ENCODE measurements around the gene LAPTM5. TPM values are rescaled to one million over a fixed set of nuclear protein-coding genes. Genes with fewer than 3 reads are reported as not detected.
"Not testable (repeated sequence)": the region's sequence is repeated elsewhere in the genome, so short reads cannot be mapped to it uniquely, and the experiment has no call there.

The LAPTM5 gene
- total and polyA plus RNA-seq, 2 donors (not counting 1 experiment from before 2014, with no cell fraction given): 1,384 to 1,519 TPM

DNA sequence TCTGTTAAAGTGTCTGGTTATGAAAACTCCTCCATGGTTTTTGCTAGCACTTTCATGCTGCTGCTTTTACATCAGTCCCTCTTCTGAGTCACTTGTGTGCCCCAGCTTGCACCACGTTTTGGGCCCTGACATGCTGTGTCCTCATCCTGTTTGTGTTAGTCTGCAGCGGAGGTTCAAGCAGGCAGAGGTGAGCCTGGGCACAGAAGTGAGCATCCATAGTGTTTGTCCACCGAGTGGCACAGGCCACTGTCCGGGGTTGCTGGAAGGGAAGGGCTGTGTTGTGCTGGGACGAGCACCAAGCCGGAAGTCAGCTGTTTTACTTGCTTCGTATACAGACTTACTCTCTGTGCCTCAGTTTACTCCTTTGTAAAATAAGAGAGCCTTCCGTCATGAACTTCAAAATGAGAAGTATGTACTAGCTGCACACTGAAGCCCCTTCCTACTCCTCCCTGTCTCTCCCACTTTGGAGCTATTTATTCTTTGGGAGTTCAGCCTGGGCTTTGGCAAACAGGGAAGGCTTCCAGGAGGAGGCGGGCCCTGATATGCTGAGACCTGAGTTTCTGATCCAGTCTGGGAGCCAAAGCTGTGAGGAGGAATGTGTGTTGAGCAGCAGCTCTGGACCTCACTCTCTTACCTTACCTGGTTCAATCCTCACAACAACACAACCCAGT lies 10.7 kb upstream of the LAPTM5 start:
- WGBS (ENCODE audit: insufficient coverage): 77% methylated on average over 4 of the region's 9 CpGs
- peaks cover 39% of the 10 kb centered on the region for H3K4me1 Mint-ChIP-seq

DNA sequence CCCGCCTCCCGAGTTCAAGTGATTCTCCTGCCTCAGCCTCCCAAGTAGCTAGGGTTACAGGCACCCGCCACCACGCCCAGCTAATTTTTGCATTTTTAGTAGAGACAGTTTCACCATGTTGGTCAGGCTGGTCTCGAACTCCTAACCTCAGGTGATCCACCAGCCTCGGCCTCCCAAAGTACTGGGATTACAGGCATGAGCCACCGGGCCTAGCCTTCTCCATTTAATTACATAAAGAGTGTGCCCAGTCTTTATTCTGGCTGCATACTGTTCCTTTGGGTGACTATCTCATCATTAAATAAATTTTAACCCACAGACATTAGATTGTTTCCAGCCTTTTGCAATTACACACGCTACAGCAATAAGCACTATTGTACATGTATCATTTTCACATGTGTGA lies 9.4 kb upstream of the LAPTM5 start:
- H3K27me3 Mint-ChIP-seq; ATAC-seq (ENCODE audit: low read depth); H2AFZ ChIP-seq (ENCODE audit: insufficient read depth, low read depth, low read length, poor library complexity, severe bottlenecking); H3K27me3 ChIP-seq (replicated peaks in 1 of 4; ENCODE audit: control extremely low read depth in 1 of 4, control insufficient read depth in 3 of 4, insufficient read depth in 4 of 4, low read length in 3 of 4); H3K27ac Mint-ChIP-seq; H3K4me2 ChIP-seq (replicated peaks; ENCODE audit: low read depth, low read length, poor library complexity, severe bottlenecking); H3K9ac ChIP-seq (ENCODE audit: low read length); H3K27ac ChIP-seq (ENCODE audit: low read length in 2 of 2); H3K9me3 ChIP-seq (ENCODE audit: control extremely low read depth in 1 of 3, control insufficient read depth in 2 of 3, insufficient read depth in 1 of 3, low read length in 2 of 3); H3K4me3 ChIP-seq (ENCODE audit: control extremely low read depth in 1 of 5, extremely low read depth in 1 of 5, insufficient read depth in 1 of 5, low read depth in 2 of 5, low read length in 4 of 5); DNase-seq; H4K20me1 ChIP-seq (ENCODE audit: control insufficient read depth, insufficient read depth, low read length, poor library complexity, severe bottlenecking); intact Hi-C loops (cut with micrococcal nuclease); H3K9me3 Mint-ChIP-seq (ENCODE audit: insufficient read depth); H3K36me3 ChIP-seq (replicated peaks in 1 of 2; ENCODE audit: control extremely low read depth in 1 of 2, control insufficient read depth in 1 of 2, extremely low read depth in 1 of 2, insufficient read depth in 2 of 2, low read length in 1 of 2); H3K4me3 Mint-ChIP-seq: not testable (repeated sequence)
- ChIA-PET POLR2A (interaction anchor here (1.0 to 2.0 kb wide), 3 partner anchors 12 to 36 kb away, joined by 3 to 5 read pairs (median 4); no protein-coding TSS in a partner anchor), CTCF (interaction anchor here (0.6 to 27.3 kb wide), 4 partner anchors 12 to 1641 kb away, joined by 3 to 769 read pairs (median 16); partner anchors contain the start of gene MATN1)
- H3K4me1 Mint-ChIP-seq: peaks cover 52% of the 10 kb centered on the region
- Histone ChIP-seq H3K79me2 (ENCODE audit: control insufficient read depth, insufficient read depth, low read length) (peaks cover 11% of the 10 kb centered on the region), H3K4me1 (ENCODE audit: control insufficient read depth in 2 of 2, insufficient read depth in 2 of 2, low read length in 2 of 2) (peaks cover 26 to 35% of the 10 kb centered on the region in 2 donors)
- WGBS (ENCODE audit: insufficient coverage): 100% methylated on average over 4 of the region's 8 CpGs

More for the DNA sequence above, 10.7 kb upstream of the LAPTM5 start:
- intact Hi-C loops (cut with micrococcal nuclease): no loop called here
- H3K79me2 ChIP-seq (ENCODE audit: control insufficient read depth, insufficient read depth, low read length): peaks cover 10% of the 10 kb centered on the region
- POLR2A ChIA-PET: interaction anchor here (1.1 kb wide), 1 partner anchor 40 kb away, joined by 3 read pairs; no protein-coding TSS in a partner anchor
- no peaks in the 10 kb centered on the region for H3K27me3 ChIP-seq (replicated peaks in 1 of 4; ENCODE audit: control extremely low read depth in 1 of 4, control insufficient read depth in 3 of 4, insufficient read depth in 4 of 4, low read length in 3 of 4)
- no peaks in the 10 kb centered on the region for H3K36me3 ChIP-seq (replicated peaks in 1 of 2; ENCODE audit: control extremely low read depth in 1 of 2, control insufficient read depth in 1 of 2, extremely low read depth in 1 of 2, insufficient read depth in 2 of 2, low read length in 1 of 2)
- no peak overlapping the region for H3K27ac ChIP-seq (ENCODE audit: low read length in 2 of 2)
- CTCF ChIA-PET: interaction anchor here (0.9 to 4.4 kb wide), 4 partner anchors 10 to 50 kb away, joined by 3 to 29 read pairs (median 3); no protein-coding TSS in a partner anchor
- peak overlapping the region; percentile 56 for H3K27ac Mint-ChIP-seq
- no peak overlapping the region for H3K4me3 ChIP-seq (ENCODE audit: control extremely low read depth in 1 of 5, extremely low read depth in 1 of 5, insufficient read depth in 1 of 5, low read depth in 2 of 5, low read length in 4 of 5)
- no peak for TF ChIP-seq EZH2 (IDR thresholded peaks at IDR 0.05; ENCODE audit: borderline replicate concordance, insufficient read depth, low read depth, low read length, poor library complexity, severe bottlenecking)
- TF ChIP-seq, protein P1, sequence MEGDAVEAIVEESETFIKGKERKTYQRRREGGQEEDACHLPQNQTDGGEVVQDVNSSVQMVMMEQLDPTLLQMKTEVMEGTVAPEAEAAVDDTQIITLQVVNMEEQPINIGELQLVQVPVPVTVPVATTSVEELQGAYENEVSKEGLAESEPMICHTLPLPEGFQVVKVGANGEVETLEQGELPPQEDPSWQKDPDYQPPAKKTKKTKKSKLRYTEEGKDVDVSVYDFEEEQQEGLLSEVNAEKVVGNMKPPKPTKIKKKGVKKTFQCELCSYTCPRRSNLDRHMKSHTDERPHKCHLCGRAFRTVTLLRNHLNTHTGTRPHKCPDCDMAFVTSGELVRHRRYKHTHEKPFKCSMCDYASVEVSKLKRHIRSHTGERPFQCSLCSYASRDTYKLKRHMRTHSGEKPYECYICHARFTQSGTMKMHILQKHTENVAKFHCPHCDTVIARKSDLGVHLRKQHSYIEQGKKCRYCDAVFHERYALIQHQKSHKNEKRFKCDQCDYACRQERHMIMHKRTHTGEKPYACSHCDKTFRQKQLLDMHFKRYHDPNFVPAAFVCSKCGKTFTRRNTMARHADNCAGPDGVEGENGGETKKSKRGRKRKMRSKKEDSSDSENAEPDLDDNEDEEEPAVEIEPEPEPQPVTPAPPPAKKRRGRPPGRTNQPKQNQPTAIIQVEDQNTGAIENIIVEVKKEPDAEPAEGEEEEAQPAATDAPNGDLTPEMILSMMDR (IDR thresholded peaks at IDR 0.05): no peak
- no peak for DNase-seq
- H3K9ac ChIP-seq (ENCODE audit: low read length): no peak overlapping the region
- H3K4me2 ChIP-seq (replicated peaks; ENCODE audit: low read depth, low read length, poor library complexity, severe bottlenecking): no peak overlapping the region
- H2AFZ ChIP-seq (ENCODE audit: insufficient read depth, low read depth, low read length, poor library complexity, severe bottlenecking): no peak overlapping the region
- peaks cover 12 to 21% of the 10 kb centered on the region in 2 donors for H3K4me1 ChIP-seq (ENCODE audit: control insufficient read depth in 2 of 2, insufficient read depth in 2 of 2, low read length in 2 of 2)
- H4K20me1 ChIP-seq (ENCODE audit: control insufficient read depth, insufficient read depth, low read length, poor library complexity, severe bottlenecking): no peaks in the 10 kb centered on the region
- H3K9me3 Mint-ChIP-seq (ENCODE audit: insufficient read depth): no peaks in the 10 kb centered on the region
- no peak overlapping the region for H3K4me3 Mint-ChIP-seq
- H3K9me3 ChIP-seq (ENCODE audit: control extremely low read depth in 1 of 3, control insufficient read depth in 2 of 3, insufficient read depth in 1 of 3, low read length in 2 of 3): no peaks in the 10 kb centered on the region
- ATAC-seq (ENCODE audit: low read depth): no peak
- H3K27me3 Mint-ChIP-seq: no peaks in the 10 kb centered on the region

Measured in B cell (primary cell).